Transverse colon (tissue), 3 donors: ENCODE results near the gene SCGB3A2.

Experiments used
- CTCF ChIP-seq, 5 experiments: fragments of 200-600 bp in 3 of 5; fragments of 450-650 bp in 2 of 5; sonication (generic) in 3 of 5; IDR thresholded peaks; 1 replicate in 2 of 5; 2 replicates in 3 of 5; pipeline ENCODE4 v1.5.1; 2016 to 2017; ENCODE audit warnings: antibody characterized with exemption in 5 of 5, inconsistent platforms in 3 of 5, mild to moderate bottlenecking in 2 of 5, moderate library complexity in 1 of 5
- POLR2A ChIP-seq: fragments of 450-650 bp; IDR thresholded peaks from one replicate; pipeline ENCODE4 v1.6.1; 2016; ENCODE audit warnings: antibody characterized with exemption, mild to moderate bottlenecking, moderate library complexity

DNA sequence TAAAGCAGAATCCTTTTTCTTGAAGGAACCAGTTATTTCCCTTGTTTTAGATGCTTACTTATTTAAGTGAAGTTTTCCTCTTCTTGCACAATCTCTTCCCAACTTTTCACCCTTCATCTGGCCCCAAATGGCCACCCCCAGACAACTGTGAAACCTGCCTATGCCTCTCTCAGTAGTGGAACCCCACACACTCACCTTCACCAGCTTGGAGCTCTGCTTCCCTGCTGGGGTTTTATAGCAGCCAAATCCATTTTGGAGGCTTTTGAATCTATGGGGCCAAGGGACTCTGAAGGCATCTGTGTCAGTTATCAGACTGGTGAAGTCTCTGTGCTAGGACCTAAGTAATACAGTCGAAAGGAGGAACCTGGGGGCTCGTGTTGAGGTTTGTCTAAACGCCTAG, 24.2 kb upstream of the SCGB3A2 start:
- TF ChIP-seq POLR2A (no peak), CTCF (IDR thresholded peaks at IDR 0.05) (no peak)
